Activated naive CD4-positive, alpha-beta T cell (primary cell): Measurements from ENCODE around the gene KRTAP20-1.

Experiments
- DNase-seq, 4 experiments: peaks; one replicate each; lab custom pipeline; 2025; lab: John Stamatoyannopoulos, UW

KRTAP20-1 gene, protein sequence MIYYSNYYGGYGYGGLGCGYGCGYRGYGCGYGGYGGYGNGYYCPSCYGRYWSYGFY

DNA sequence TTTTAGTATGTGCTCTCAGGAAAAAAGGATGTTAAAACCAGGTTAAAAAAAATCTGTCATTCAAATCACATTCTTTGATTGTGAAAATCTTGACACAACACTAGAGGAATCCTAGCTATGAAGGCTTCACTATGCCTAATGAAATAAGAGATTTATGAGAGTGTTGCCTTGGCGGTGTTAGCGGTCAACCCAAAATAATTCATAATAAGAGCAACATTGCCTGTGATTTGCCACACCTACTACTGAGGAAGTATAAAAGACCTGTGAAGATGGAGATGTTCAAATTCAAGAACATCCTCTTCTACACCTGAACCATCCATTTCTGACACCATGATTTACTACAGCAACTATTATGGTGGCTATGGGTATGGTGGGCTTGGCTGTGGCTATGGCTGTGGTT, at the start of gene KRTAP20-1:
Gene KRTAP20-1 (plus strand): TSS at position 301 of the 400 bp plus-strand sequence. CDS start 30 bp downstream, at position 331.
- no peak for DNase-seq

DNA sequence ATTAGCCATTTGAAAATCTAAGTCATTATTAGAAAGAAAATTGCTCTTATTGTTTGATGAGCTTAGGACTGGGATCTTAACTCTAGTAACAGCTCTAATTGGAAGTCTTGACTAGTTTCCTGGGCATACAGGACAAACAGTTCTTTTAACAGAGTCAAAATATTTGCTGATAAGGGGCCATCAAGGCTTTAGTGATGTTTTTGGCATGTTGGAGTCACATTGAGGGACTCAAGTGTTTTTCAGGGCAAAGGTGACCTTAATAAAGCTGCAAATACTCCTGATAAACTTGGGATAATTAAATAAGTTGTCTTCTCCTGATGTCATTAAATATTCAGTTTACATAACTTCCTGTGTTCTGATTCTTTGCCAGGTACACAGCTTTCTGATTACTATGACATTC, 48.6 kb upstream of the KRTAP20-1 start:
- no peak for DNase-seq

DNA sequence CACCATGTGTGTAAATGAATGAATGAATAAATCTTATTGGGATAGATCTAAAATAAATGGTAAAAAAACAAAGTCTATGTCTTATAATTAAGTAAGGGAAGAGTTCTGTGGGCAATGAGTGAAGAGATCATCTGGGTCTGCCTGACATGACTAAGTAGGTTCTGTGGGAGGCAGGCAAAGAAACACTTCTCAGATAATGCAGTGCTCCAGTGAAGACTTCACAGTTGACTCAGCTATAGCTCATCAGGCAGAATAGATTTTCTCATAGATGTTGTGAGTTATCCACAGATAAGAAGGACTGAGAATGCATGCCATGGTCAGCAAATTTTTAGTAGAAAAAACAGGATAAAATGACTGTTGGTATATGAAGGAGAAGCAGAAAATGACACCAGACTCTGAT, 38.5 kb upstream of the KRTAP20-1 start:
- no peak for DNase-seq

DNA sequence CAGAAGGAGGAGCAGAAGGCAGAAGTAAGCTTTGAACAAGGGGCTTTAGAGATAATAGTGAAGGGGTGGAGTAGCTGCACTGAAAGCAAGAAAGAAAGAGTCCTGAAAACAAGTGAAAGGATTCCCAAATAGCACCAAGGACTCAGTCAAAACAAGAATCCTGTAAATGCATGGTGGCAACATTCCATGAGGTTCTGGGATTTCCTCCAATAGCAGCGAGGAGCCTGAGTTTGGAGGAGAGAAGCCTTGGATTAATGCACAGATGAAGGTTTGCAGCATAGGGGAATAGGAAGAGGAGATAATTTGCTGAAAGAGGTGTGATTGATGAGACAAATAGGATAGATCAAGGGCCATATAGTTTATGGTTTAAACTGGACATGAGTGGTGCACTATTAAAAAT, 36.9 kb upstream of the KRTAP20-1 start:
- DNase-seq, result no peak

DNA sequence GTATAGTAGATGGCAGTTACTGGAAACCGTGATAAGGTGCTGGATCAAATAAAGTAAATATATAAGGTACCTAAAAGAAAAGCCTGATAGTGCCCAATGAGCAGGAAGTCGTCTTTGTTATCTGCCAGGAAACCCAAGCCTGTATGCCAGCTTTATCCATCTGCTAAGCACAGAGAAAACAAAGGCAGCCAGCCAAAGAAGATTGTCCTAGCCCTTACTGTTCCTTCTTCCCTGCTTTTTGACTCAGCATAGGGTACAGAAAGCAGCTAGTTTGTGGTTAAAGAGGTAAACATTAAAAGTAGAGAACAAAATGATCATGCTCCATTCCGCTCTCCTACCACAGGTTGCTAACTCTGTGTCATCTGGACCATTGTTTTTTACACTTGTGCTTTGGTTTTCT, 36.1 kb upstream of the KRTAP20-1 start:
- DNase-seq, result no peak

DNA sequence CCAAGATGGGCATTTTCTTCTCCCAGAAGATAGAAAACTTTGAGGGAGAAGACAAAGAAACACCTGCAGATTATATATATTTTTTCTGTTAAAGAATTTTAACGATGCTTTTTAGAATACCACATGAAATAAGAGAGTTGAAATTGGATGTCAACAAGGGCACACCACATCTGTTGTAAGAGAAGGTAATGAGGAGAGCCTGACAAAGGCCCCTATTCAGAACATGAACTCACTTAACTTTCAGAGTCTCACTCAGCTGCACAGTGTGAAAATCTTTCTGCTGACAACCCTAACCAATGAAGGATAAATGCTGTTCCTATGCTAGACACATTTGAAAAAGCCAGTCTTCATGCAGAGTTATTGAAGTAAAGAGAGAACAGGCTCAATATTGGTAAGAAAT, 33.4 kb upstream of the KRTAP20-1 start:
- DNase-seq, result no peak

DNA sequence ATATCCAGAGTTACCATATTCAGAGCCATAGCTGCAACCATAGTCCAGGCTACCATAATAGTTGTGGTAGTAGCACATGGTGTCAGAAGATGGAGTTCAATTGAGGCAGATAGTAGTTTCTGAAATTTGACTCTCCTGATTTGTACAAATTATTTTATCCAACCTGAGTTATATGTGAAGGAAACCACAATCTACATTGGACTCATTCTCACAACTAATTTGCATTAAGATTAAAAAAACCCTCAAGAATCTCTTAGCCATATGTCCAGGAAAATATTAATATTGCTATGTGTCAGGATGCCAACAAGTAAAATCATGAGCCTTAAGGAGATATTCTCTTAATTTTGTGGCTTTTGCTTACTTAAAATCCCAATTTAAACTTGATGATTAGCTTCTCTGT, 25.9 kb upstream of the KRTAP20-1 start, which contains the start of gene KRTAP22-2:
Gene KRTAP22-2 (minus strand): TSS at position 101 of the 400 bp plus-strand sequence.
- DNase-seq, result no peak

DNA sequence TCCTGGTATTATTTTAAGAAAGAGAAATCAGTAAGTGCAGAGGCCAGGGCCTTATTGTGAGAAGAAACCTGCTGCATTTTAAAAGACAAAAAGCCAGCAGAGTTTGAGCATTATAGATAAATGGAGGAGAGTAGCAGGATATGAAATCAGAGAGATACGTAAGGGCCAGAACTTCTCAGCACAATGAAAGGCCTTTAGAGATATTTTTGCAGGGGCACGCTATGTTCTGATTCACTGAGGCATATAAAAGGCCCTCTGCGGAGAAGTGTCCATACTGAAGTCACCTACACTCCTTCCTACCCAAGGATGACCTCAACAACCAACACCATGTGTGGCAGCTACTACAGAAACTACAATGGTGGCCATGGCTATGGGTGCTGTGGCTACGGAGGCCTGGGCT, 24.1 kb upstream of the KRTAP20-1 start, which contains the start of gene KRTAP6-3:
Gene KRTAP6-3 (plus strand): TSS at position 301 of the 400 bp plus-strand sequence. CDS start 6 bp downstream, at position 307.
- DNase-seq, result no peak

DNA sequence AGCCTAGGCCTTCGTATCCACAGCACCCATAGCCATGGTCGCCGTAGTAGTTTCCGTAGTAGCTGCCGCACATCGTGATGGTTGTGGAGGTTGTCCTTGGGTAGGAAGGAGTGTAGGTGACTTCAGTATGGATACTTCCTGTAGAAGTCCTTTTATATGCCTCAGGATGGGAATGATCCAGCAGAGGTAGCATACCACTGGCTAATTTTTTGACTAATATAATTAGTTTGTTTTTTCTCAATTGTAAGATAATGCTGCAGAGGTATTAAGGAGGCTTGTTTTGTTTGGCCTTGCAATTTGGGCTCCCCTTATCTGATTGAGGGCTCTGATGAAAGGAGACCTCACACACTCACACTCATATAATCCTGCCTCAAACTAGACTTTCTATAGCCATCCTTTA, 17.4 kb upstream of the KRTAP20-1 start, which contains the start of gene KRTAP6-2:
Gene KRTAP6-2 (minus strand): TSS at position 101 of the 400 bp plus-strand sequence. CDS start 28 bp downstream, at position 73.
- no peak for DNase-seq

DNA sequence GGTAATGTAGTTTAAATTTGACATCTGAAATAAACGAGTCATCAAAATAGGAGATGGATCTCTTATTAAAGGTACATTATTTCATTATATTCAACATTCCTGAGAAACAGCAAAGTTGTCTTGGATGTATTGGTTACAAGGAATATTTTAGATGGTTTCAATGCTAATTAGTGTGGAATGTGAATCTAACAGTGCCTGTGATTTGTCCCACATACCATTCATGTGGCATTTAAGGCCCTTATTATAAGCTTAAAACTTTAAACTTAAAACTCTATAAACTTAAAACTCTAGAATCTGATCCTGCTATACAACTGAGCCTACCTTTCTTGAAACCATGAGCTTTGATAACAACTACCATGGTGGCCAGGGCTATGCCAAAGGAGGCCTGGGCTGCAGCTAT, 15.4 kb upstream of the KRTAP20-1 start, which contains the start of gene KRTAP22-1:
Gene KRTAP22-1 (plus strand): TSS at position 301 of the 400 bp plus-strand sequence.
- no peak for DNase-seq

DNA sequence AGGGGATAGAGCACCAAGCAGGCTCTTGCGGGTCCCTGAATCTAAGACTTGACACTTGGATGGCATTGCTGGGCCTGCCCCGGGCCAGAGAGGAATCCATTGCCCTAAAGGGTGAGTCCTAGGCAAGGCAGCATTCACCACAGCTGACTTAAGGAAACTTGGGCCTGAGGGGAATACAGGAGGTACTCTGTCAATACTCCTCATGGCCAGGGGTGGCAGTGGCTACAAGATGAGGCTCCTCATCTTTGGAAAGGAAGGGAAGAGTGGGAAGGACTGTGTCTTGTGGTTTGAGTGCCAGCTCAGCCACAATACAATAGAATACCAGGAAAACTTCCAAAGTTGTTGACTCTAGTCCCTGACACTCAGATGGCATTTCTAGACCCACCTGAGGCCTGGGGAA, 10.3 kb upstream of the KRTAP20-1 start:
- DNase-seq, result no peak

DNA sequence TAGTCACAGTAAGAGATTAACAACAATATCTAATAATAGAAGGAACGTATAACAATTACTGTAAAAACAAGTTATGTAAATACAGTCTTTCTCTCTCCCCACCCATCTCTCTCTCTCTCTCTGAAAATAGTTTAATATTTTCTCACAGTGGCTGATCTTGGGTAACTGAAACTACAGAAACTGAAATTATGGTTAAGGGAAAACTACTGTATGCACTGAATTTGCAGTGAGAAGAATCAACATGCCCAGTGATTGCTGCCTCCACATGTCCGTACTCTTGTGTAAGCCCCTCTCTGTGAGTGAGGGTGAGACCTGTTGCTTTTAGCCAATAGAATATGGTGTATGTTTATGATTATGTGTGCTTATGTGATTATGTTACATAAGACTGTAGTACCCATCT, 4.1 kb upstream of the KRTAP20-1 start:
- no peak for DNase-seq

DNA sequence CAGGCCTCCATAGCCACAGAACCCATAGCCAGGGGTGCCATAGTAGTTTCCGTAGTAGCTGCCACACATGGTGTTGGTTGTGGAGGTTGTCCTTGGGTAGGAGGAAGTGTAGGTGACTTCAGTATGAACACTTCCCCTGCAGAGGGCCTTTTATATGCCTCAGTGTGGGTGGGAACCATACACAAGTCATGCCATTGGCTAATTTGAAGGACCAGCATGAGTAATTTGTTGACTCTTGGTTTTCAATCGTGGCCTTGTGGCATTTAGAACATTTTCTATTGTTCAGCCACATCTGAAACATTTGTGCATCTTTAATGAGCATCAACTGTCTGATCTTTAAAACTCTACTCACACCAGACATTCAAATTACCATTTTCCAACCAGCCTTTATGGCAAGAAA, 2.4 kb upstream of the KRTAP20-1 start, which contains the start of gene KRTAP6-1:
Gene KRTAP6-1 (minus strand): TSS at position 95 of the 400 bp plus-strand sequence. CDS start 26 bp downstream, at position 69.
- DNase-seq, result no peak

DNA sequence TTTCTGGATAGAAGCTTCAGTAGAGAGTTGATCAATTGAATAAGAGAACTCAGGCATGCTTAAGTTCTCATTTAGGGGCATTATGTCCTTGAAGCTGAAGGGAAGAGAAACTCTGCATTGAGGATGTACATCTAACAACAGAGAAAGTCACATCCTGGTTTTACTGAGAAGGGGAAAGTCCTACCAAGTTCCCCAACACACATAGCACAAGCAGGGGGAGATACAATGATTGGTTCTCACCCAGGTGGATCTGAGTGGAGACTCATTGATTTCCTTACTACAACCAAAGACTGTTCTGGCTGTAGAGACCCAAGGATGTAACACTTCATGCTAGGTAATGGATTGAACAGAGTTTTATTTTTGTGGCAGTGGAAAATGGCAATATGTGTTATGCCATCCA, 1.0 kb upstream of the KRTAP20-1 start:
- DNase-seq, result no peak

DNA sequence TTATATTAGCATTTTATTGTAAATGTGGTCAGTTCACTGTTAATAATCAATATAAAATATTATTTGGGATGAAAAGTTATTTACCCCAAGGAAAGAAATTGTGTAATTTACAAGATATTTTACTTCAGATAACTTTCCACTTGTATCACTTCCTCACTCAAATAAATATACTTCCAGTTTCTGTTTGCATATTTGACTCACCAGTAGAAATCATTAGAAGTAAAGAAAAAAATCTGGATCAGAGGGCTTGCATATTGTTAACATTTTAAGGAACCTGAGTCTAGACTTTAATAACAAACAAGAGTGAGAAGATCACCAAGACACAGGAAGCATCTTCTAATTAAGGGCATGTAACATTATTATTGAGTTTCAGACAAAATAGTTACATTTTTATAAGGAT, 3.9 kb downstream of the KRTAP20-1 start:
- no peak for DNase-seq

DNA sequence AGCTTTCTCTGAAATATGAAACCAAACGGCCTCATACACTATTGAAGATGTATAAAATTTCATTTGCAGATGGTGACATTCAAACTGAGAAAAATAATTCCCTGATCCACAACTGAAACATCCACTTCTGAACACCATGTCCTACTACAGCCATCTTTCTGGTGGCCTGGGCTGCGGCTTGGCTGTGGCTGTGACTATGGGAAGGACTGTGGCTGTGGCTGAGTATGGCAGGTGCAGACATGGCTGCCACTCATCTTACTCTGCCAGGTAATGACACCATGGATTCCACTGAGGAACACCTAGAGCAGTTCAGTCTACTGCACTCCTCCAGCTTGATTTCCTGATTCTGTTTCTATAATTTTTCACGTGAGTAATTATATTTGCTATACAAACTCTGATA, 4.3 kb downstream of the KRTAP20-1 start, which contains the start of gene KRTAP20-4:
Gene KRTAP20-4 (plus strand): TSS at position 106 of the 400 bp plus-strand sequence.
- DNase-seq, result no peak

DNA sequence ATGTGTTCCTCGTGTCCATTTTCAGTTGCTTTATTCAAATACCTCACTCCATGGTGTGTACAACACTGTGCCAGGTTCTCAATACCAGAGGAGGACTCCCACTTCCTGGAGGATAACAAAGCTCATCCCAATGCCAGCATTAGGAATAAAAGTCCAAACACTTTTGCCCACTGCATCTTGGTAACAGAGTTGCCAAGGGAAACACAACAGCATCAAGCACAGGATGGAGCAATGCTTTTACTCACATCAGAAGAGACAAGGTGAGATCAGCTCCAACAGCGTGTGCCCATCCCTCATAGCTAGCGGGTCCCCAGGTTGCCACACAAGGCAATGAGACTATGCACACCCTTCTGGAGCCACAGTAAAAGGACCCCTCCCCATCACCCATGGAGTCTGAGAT, 7.1 kb downstream of the KRTAP20-1 start:
- no peak for DNase-seq

DNA sequence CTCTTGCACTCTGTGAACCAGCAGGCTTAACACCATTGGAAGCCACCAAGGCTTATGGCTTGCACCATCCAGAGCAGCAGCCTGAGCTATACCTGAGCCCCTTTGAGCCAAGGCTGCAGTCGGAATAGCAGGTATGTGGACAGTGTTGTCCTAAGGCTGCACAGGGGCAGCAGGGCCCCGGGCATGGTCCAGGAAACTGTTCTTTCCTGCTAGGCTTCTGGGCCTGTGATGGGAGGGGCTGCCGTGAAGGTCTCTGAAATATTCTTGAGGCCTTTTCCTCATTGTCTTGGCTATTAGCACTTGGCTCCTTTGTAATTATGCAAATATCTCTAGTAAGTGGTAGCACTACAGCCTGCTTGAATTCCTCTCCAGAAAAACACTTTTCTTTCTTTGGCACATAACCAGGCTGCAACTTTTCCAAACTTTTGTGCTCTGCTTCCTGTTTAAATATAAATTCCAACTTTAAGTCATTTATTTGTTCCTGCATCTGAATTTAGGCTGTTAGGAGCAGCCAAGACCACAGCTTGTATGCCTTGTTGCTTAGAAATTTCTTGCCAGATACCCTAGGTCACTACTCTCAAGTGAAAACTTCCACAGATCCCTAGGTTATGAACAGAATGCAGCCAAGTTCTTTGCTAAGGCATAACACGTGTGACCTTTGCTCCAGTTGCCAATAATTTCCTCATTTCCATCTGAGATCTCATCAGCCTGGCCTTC, 9.4 kb downstream of the KRTAP20-1 start:
- no peak for DNase-seq

DNA sequence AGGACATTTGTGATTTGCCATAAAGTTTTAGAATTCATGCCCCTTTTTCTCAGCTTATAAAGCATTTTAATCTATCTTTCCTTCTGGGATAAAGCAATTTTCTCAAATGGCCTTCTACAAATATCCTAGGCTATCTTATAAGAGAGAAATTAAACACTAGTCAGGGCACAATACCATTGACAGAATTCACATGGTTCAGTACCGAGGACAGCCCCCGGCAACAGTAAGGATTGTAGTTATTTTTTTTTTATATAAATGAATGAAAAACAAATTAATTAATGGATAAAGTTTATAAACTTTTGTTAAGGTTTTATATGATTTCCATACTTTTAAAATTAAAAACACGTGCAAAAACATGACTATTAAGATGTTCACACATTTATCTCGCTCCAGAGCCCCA, 11.9 kb downstream of the KRTAP20-1 start:
- DNase-seq, result no peak

DNA sequence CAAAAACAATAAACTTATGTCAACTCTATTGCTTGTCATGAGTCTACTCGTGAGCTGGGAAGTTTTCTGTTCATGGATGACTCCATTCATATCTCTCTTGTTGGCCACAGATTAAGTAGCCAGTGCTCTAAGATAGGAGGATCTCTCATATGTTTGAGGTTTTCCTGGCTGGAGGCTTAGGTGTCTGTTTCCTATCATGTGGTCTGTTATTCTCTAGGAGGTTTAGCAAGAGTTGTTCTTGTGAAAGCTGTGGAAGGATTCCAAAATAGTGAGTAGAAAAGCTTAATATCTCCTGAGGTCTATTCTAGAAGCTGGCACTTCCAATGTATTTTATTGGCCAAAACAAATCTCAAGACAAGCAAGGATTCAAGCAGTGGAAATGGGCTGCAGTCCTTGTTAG, 13.0 kb downstream of the KRTAP20-1 start:
- no peak for DNase-seq

DNA sequence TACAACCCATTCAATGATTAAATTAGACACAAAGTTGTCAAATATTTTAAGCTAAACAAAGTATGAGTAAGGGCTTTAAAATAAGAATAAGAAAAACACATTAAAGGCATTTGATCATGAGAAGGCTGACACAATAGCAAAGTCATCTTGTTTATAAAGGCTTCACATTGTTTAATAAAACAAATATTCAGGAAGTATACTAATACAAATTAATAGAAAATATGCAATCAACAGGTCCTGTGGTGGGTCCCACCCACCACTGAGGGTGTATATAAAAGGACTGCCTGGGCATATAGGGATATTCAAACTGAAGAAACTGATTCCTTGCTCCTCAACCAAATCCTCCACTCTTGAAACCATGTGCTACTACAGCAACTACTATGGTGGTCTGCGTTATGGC, 18.7 kb downstream of the KRTAP20-1 start, which contains the start of gene KRTAP20-2:
Gene KRTAP20-2 (plus strand): TSS at position 301 of the 400 bp plus-strand sequence. CDS start 58 bp downstream, at position 359.
- no peak for DNase-seq

DNA sequence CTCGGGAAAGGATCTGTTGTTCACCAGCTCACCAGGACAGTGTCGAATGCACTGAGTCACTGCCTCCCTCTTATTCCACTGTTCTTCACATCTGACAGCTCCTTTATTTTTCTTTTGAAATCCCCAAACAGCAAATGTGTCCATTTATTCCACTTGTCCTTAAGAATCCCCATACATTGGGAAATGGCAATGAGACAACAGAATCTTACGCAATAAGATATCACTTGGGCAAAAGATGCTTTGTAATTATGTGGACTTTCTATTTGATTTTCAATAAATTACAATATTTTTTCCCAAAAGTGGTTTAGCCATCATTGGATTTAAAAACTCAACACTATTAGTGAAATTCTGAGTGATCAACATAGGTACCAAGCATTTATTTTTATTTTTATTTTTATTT, 22.5 kb downstream of the KRTAP20-1 start:
- DNase-seq, result no peak

DNA sequence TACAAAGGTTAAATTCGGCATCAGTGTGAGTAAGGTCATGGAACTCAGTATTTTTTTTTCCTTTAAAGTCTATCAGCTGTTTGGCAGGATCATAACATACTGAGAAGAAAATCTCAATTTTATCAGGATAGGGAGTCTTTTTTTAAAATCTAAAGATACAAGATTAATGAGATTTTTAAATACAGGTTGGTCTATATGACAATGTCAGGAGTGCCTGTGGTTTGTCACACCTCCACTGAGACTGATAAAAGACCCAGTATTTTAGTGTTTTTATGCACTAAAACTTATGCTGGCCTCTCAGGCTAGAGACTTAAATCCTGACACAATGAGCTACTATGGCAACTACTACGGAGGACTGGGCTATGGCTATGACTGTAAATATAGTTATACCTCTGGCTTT, 26.3 kb downstream of the KRTAP20-1 start, which contains the start of gene KRTAP20-3:
Gene KRTAP20-3 (plus strand): TSS at position 301 of the 400 bp plus-strand sequence.
- no peak for DNase-seq
